ENCODE results near the gene NETO1. TPM values are rescaled to one million over a fixed set of nuclear protein-coding genes. Genes with fewer than 3 reads are reported as not detected.

NETO1 gene
- polyA plus RNA-seq, 2 of the 4 experiments (the other 2 are of a cell fraction), result 0.04 TPM; not detected in 1

GRCh38 chr18:72840109-72840508 lies 27.7 kb downstream of the NETO1 start:
- 10% methylated on average over 4 of the region's 4 CpGs for WGBS (ENCODE audit: missing lambda C conversion rate)
- CTCF ChIA-PET, result no interaction called here

DNA sequence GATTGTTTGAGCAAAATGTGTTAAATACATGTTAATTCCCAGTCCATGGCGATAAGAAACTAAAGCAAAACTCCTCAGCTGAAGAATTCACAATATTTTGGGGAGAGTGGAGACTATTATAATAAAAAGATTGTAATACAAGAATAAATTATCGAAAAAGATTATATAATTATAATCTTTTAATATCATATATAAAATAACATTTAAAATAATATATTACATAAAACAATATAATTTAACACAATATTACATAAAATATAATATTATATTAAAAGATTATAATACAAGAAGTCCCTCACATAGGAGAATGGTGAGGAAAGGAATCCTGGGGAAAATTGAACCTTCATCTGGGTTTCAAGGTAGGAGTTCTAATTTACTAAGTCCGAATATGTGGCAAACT lies 33.1 kb downstream of the NETO1 start:
- ATAC-seq (no peak), DNase-seq (ENCODE audit: low read depth in 1 of 2, low spot score in 1 of 2) (no peak), FAIRE-seq (no peak)
- H3K4me2 ChIP-seq, result no peak overlapping the region
- TF ChIP-seq CBX8 (IDR thresholded peaks at IDR 0.05) (no peak), NPAS2 (CRISPR knock-in tag; IDR thresholded peaks at IDR 0.05; ENCODE audit: borderline replicate concordance) (no peak), POLR2A (IDR thresholded peaks at IDR 0.05; ENCODE audit: low read length) (no peak), PHF8 (IDR thresholded peaks at IDR 0.05; ENCODE audit: borderline replicate concordance, low read depth) (no peak)
- TF ChIP-seq, protein P1, sequence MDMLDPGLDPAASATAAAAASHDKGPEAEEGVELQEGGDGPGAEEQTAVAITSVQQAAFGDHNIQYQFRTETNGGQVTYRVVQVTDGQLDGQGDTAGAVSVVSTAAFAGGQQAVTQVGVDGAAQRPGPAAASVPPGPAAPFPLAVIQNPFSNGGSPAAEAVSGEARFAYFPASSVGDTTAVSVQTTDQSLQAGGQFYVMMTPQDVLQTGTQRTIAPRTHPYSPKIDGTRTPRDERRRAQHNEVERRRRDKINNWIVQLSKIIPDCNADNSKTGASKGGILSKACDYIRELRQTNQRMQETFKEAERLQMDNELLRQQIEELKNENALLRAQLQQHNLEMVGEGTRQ (IDR thresholded peaks at IDR 0.05), result no peak
- CTCF ChIA-PET, result no interaction called here
- POLR2A ChIA-PET, result no interaction called here
- WGBS (ENCODE audit: missing lambda C conversion rate), result 15% methylated on average over 3 of the region's 3 CpGs
- no peaks in the 10 kb centered on the region for H3K4me1 ChIP-seq
- H3K4me3 ChIP-seq, result no peak overlapping the region
- no peak overlapping the region for H3K27ac ChIP-seq
- H3K9me3 ChIP-seq, result no peaks in the 10 kb centered on the region

More at GRCh38 chr18:72840109-72840508, 27.7 kb downstream of the NETO1 start:
- TF ChIP-seq ZSCAN20 (CRISPR knock-in tag; IDR thresholded peaks at IDR 0.05) (no peak), HOXA7 (CRISPR knock-in tag; IDR thresholded peaks at IDR 0.05) (no peak), HEYL (CRISPR knock-in tag; IDR thresholded peaks at IDR 0.05) (no peak), TP53 (CRISPR knock-in tag; IDR thresholded peaks at IDR 0.05) (no peak), RFX5 (IDR thresholded peaks at IDR 0.05) (no peak), EHMT2 (IDR thresholded peaks at IDR 0.05; ENCODE audit: low read depth) (no peak), NFE2L2 (conservative IDR thresholded peaks at IDR 0.05; ENCODE audit: low read length) (no peak), GATA3 (IDR thresholded peaks at IDR 0.05; ENCODE audit: borderline replicate concordance) (no peak)
- TF ChIP-seq, protein P2, sequence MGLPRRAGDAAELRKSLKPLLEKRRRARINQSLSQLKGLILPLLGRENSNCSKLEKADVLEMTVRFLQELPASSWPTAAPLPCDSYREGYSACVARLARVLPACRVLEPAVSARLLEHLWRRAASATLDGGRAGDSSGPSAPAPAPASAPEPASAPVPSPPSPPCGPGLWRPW (IDR thresholded peaks at IDR 0.05), result no peak
- FAIRE-seq, result no peak
- H3K27ac ChIP-seq, result no peak overlapping the region
- H3K9me3 ChIP-seq, result no peaks in the 10 kb centered on the region
- no peak overlapping the region for H3K4me3 ChIP-seq
- no peak overlapping the region for H3K4me2 ChIP-seq
- no peak for DNase-seq (ENCODE audit: low read depth in 1 of 2, low spot score in 1 of 2)
- ATAC-seq, result no peak
- POLR2A ChIA-PET, result no interaction called here
- no peaks in the 10 kb centered on the region for H3K4me1 ChIP-seq

- no peak overlapping the region for H3K4me2 ChIP-seq
- CTCF ChIA-PET, result no interaction called here
Measured at GRCh38 chr18:72833471-72833870, 34.3 kb downstream of the NETO1 start.

More at GRCh38 chr18:72833471-72833870, 34.3 kb downstream of the NETO1 start:
- TF ChIP-seq POLR2AphosphoS2 (conservative IDR thresholded peaks at IDR 0.05; ENCODE audit: low read length), result no peak
- TF ChIP-seq SREBF2 (IDR thresholded peaks at IDR 0.05), result no peak
- TF ChIP-seq, protein P3, sequence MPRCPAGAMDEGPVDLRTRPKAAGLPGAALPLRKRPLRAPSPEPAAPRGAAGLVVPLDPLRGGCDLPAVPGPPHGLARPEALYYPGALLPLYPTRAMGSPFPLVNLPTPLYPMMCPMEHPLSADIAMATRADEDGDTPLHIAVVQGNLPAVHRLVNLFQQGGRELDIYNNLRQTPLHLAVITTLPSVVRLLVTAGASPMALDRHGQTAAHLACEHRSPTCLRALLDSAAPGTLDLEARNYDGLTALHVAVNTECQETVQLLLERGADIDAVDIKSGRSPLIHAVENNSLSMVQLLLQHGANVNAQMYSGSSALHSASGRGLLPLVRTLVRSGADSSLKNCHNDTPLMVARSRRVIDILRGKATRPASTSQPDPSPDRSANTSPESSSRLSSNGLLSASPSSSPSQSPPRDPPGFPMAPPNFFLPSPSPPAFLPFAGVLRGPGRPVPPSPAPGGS (IDR thresholded peaks at IDR 0.05), result no peak
- TF ChIP-seq EP300 (IDR thresholded peaks at IDR 0.05), result no peak
- TF ChIP-seq POLR2A (IDR thresholded peaks at IDR 0.05; ENCODE audit: low read length), result no peak
- TF ChIP-seq, protein P4, sequence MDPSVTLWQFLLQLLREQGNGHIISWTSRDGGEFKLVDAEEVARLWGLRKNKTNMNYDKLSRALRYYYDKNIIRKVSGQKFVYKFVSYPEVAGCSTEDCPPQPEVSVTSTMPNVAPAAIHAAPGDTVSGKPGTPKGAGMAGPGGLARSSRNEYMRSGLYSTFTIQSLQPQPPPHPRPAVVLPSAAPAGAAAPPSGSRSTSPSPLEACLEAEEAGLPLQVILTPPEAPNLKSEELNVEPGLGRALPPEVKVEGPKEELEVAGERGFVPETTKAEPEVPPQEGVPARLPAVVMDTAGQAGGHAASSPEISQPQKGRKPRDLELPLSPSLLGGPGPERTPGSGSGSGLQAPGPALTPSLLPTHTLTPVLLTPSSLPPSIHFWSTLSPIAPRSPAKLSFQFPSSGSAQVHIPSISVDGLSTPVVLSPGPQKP (IDR thresholded peaks at IDR 0.05; ENCODE audit: low read depth, low read length), result no peak
- no peak for TF ChIP-seq CHD4 (IDR thresholded peaks at IDR 0.05; ENCODE audit: borderline replicate concordance)
- TF ChIP-seq ESRRA (IDR thresholded peaks at IDR 0.05; ENCODE audit: borderline replicate concordance, low read length), result no peak
- TF ChIP-seq, protein P1 (IDR thresholded peaks at IDR 0.05), result no peak
- TF ChIP-seq EHMT2 (IDR thresholded peaks at IDR 0.05; ENCODE audit: low read depth), result no peak
- TF ChIP-seq TFCP2L1 (CRISPR knock-in tag; IDR thresholded peaks at IDR 0.05), result no peak
- TF ChIP-seq CEBPB (IDR thresholded peaks at IDR 0.05), result no peak
- no peak for TF ChIP-seq HEYL (CRISPR knock-in tag; IDR thresholded peaks at IDR 0.05)
- no peak for TF ChIP-seq RNF2 (IDR thresholded peaks at IDR 0.05; ENCODE audit: borderline replicate concordance, low read depth)
- no peak for TF ChIP-seq NPAS2 (CRISPR knock-in tag; IDR thresholded peaks at IDR 0.05; ENCODE audit: borderline replicate concordance)
- TF ChIP-seq ZSCAN20 (CRISPR knock-in tag; IDR thresholded peaks at IDR 0.05), result no peak
- FAIRE-seq (no peak), DNase-seq (ENCODE audit: low read depth in 1 of 2, low spot score in 1 of 2) (no peak), ATAC-seq (no peak)
- H3K9me3 ChIP-seq, result no peaks in the 10 kb centered on the region
- no peaks in the 10 kb centered on the region for H3K4me1 ChIP-seq
- POLR2A ChIA-PET, result no interaction called here
- 28% methylated on average over 7 of the region's 7 CpGs for WGBS (ENCODE audit: missing lambda C conversion rate)
- no peak overlapping the region for H3K27ac ChIP-seq
- no peak overlapping the region for H3K4me3 ChIP-seq
